IPS-20b (cell line): ENCODE data around the gene TRIM65.

Source experiments
- H3K27ac ChIP-seq: one replicate; pipeline ENCODE4 v1.5.1; 2013; ENCODE audit warnings: low read length
- H3K27me3 ChIP-seq: 2 replicates; pipeline ENCODE4 v1.6.1; 2013; ENCODE audit warnings: mild to moderate bottlenecking, low read length, inconsistent platforms; ENCODE audit not compliant: insufficient read depth
- H3K36me3 ChIP-seq: 2 replicates; pipeline ENCODE4 v1.6.1; 2013; ENCODE audit warnings: low read depth, mild to moderate bottlenecking, inconsistent platforms, low read length, moderate library complexity; ENCODE audit not compliant: insufficient read depth
- H3K4me1 ChIP-seq: 2 replicates; pipeline ENCODE4 v1.6.1; 2013; ENCODE audit warnings: mild to moderate bottlenecking, control low read depth, inconsistent platforms, low read length, moderate library complexity; ENCODE audit not compliant: insufficient read depth
- H3K4me3 ChIP-seq: 2 replicates; pipeline ENCODE4 v1.5.1; 2013; ENCODE audit warnings: mild to moderate bottlenecking, low read length, inconsistent platforms
- H3K9ac ChIP-seq: 2 replicates; pipeline ENCODE4 v1.6.1; 2013; ENCODE audit warnings: low read depth, mild to moderate bottlenecking, inconsistent platforms, low read length, moderate library complexity
- H3K9me3 ChIP-seq: 2 replicates; pipeline ENCODE4 v1.6.1; 2013; ENCODE audit warnings: mild to moderate bottlenecking, low read depth, low read length, inconsistent platforms; ENCODE audit not compliant: insufficient read depth

Gene TRIM65

GRCh38 chr17:75914643-75915267 lies 18.0 kb upstream of the TRIM65 start:
- Histone ChIP-seq H3K9ac (no peak overlapping the region), H3K27me3 (no peaks in the 10 kb centered on the region), H3K4me3 (no peak overlapping the region), H3K27ac (no peak overlapping the region), H3K4me1 (no peaks in the 10 kb centered on the region), H3K9me3 (no peaks in the 10 kb centered on the region), H3K36me3 (peaks cover 5% of the 10 kb centered on the region; the same call in 1 of the 2 replicates)

DNA sequence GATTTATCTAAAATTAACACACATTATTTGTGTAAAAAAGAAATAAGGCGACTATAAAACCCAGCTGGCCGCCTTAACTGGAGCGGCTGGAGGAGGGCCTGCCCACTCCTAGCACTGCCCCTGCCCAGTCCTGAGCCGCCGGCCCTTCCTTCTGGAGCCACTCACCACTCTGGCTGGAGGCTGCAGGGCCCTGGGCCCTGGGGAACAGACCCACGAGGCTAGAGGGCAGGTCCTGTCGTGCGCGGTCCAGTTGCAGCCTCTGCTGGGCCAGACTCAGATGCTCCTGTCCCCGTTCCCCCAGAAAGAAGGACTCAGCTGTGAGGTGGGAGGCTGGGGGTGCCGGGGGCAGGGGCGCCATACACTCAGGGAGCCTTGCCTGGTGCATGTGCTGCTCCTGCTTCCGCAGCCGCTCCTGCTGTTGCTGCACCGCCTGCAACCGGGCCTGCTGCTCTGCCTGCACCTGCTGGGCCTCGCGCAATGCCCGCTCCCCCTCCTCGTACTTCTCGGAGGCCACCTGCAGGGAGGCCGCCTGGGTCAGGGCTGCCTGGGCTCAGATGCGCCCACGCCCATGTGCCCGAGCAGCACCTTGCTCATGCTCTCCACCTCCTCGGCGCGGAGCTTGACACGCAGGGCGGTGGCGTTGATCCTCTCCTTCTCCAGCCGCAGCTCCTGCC lies 16.9 kb upstream of the TRIM65 start:
- Histone ChIP-seq H3K27me3 (no peaks in the 10 kb centered on the region), H3K9ac (no peak overlapping the region), H3K27ac (no peak overlapping the region), H3K36me3 (peaks cover 5% of the 10 kb centered on the region; the same call in 1 of the 2 replicates), H3K4me1 (no peaks in the 10 kb centered on the region), H3K4me3 (no peak overlapping the region), H3K9me3 (no peaks in the 10 kb centered on the region)

GRCh38 chr17:75910699-75911098 lies 13.9 kb upstream of the TRIM65 start:
- Histone ChIP-seq H3K36me3 (peaks cover 5% of the 10 kb centered on the region; the same call in 1 of the 2 replicates), H3K9me3 (no peaks in the 10 kb centered on the region), H3K4me1 (no peaks in the 10 kb centered on the region), H3K9ac (no peak overlapping the region), H3K27ac (no peak overlapping the region), H3K27me3 (no peaks in the 10 kb centered on the region), H3K4me3 (no peak overlapping the region)

- Histone ChIP-seq H3K9me3 (no peaks in the 10 kb centered on the region), H3K9ac (no peak overlapping the region), H3K36me3 (peaks cover 5% of the 10 kb centered on the region; the same call in 1 of the 2 replicates), H3K4me1 (no peaks in the 10 kb centered on the region), H3K27ac (no peak overlapping the region), H3K27me3 (no peaks in the 10 kb centered on the region), H3K4me3 (no peak overlapping the region)
Observed at GRCh38 chr17:75909812-75910274, 13.1 kb upstream of the TRIM65 start.

- H3K4me1 ChIP-seq, result no peaks in the 10 kb centered on the region
Observed at GRCh38 chr17:75909051-75909811, 12.5 kb upstream of the TRIM65 start.

DNA sequence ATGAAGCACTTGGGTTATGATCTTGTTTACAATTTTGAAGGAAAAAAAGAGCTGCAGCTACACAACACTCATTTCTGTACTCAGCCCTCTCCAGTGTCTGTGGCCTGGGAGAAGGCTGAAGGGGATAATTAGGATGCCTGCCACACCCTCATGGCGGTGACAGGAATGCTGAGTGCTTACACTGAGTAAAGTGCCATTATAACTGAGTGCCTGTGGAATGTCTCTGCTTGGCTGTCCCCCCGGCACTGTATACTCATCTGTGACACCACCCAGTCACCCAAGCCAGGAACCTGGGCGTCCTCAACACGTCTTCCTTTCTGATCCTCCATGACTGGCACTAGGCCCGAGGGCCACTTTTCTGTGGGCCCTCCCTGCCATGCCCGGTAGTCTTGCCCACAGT lies 11.4 kb upstream of the TRIM65 start:
- H3K27me3 ChIP-seq, result no peaks in the 10 kb centered on the region
- no peaks in the 10 kb centered on the region for H3K9me3 ChIP-seq
- no peak overlapping the region for H3K9ac ChIP-seq
- no peak overlapping the region for H3K4me3 ChIP-seq
- H3K4me1 ChIP-seq, result no peaks in the 10 kb centered on the region
- H3K36me3 ChIP-seq, result peaks cover 5% of the 10 kb centered on the region; the same call in 1 of the 2 replicates
- no peak overlapping the region for H3K27ac ChIP-seq

More at GRCh38 chr17:75909051-75909811, 12.5 kb upstream of the TRIM65 start:
- H3K4me3 ChIP-seq, result no peak overlapping the region
- H3K27ac ChIP-seq, result no peak overlapping the region
- no peaks in the 10 kb centered on the region for H3K9me3 ChIP-seq
- no peaks in the 10 kb centered on the region for H3K27me3 ChIP-seq
- no peak overlapping the region for H3K9ac ChIP-seq
- H3K36me3 ChIP-seq, result peaks cover 5% of the 10 kb centered on the region; the same call in 1 of the 2 replicates

DNA sequence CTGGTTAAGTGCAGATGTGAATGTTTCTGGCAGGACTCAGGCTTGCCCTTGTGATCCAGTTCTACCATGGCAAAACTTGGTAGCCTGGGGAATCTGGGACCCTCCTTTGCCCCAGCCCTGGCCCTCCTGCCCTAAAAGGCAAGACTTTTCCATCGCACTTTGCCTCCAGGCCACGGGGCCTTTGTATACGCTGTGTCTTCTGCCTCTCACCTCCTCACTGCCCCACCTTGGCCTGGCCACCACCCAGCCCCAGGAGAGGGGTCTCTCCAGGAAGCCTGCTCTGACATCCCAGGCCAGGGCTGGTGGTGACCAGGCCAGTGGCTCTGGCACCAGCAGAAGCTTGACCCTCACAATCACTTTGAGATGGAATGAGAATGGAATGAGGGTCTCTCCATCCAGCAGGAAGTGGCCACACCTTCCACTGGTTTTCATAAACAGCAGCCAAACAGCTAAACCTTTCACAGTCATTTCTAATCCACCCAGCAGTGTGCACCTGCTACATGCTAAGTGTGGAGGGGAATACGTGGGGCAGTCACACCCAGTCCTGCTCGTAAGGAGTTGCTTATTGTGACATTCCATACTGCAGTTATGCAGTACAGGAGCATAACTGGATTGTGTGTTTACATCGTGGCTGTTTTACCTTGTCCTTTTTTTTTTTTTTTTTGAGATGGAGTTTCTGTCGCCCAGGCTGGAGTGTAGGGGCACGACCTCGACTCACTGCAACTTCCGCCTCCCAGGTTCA lies 9.6 kb upstream of the TRIM65 start:
- no peaks in the 10 kb centered on the region for H3K4me1 ChIP-seq
- no peaks in the 10 kb centered on the region for H3K9me3 ChIP-seq
- H3K4me3 ChIP-seq, result no peak overlapping the region
- H3K9ac ChIP-seq, result no peak overlapping the region
- no peaks in the 10 kb centered on the region for H3K27me3 ChIP-seq
- peaks cover 16% of the 10 kb centered on the region for H3K36me3 ChIP-seq
- H3K27ac ChIP-seq, result no peak overlapping the region

GRCh38 chr17:75904749-75905521 lies 8.2 kb upstream of the TRIM65 start, which contains the start of gene MRPL38:
MRPL38 (minus strand) TSS chr17:75904884; CDS start chr17:75904875, 9 bp downstream.
- no peak within 1 kb of the TSS for H3K27ac ChIP-seq
- H3K36me3 ChIP-seq, result peaks cover 30% of the 10 kb centered on the region
- no peaks in the 10 kb centered on the region for H3K27me3 ChIP-seq
- peak within 1 kb of the TSS; percentile 91 for H3K9ac ChIP-seq
- H3K9me3 ChIP-seq, result no peaks in the 10 kb centered on the region
- H3K4me3 ChIP-seq, result peak within 1 kb of the TSS; percentile 96
- no peaks in the 10 kb centered on the region for H3K4me1 ChIP-seq

DNA sequence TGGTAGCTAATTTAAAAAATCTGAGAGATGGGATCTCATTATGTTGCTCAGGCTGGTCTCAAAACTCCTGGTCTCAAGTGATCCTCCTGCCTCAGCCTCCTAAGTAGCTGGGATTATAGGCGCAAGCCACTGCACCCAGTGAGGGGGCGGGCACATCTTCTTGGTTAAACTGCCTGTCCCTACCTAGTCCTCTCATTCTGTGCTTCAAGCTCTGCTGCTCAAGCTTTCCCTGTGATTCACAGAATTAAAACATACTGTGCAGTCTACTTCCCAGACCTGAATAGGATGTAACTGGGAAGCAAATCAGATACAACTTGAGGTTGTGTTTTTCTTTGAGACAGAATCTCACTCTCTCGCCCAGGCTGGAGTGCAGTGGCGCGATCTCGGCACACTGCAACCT lies 5.7 kb upstream of the TRIM65 start:
- Histone ChIP-seq H3K27ac (no peak overlapping the region), H3K9me3 (no peaks in the 10 kb centered on the region), H3K27me3 (no peaks in the 10 kb centered on the region), H3K36me3 (peaks cover 51% of the 10 kb centered on the region), H3K4me1 (no peaks in the 10 kb centered on the region; the same call in 1 of the 2 replicates), H3K4me3 (no peak overlapping the region), H3K9ac (no peak overlapping the region)

DNA sequence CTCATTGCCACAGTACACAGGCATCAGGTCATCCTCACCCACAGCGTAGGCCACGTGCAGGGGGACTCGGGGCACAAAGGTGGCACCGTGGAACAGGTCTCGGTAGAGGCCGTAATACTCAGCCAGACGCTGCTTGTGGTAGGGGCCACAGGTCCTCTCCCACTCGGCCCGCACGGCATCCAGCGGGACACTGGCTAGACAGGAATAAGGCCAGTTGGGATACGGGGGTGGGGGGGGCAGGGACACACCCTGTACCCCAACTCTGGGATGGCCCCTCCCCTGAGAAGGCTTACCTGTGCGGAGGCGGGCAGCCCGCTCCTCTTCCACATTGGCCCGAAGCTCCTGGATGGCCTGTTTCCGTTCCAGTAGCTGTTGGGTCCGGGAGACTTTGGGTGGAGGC lies 5.0 kb upstream of the TRIM65 start:
- Histone ChIP-seq H3K4me3 (no peak overlapping the region), H3K9me3 (no peaks in the 10 kb centered on the region), H3K4me1 (no peaks in the 10 kb centered on the region; the same call in 1 of the 2 replicates), H3K27me3 (no peaks in the 10 kb centered on the region), H3K36me3 (peaks cover 51% of the 10 kb centered on the region), H3K27ac (no peak overlapping the region), H3K9ac (no peak overlapping the region)
